ENCODE data around the gene SLC35F3. TPM values are rescaled to one million over a fixed set of nuclear protein-coding genes. Genes with fewer than 3 reads are reported as not detected.

Gene SLC35F3
- total and polyA plus RNA-seq, 4 donors = 0.01 to 0.37 (median 0.08) TPM; not detected in 1

DNA sequence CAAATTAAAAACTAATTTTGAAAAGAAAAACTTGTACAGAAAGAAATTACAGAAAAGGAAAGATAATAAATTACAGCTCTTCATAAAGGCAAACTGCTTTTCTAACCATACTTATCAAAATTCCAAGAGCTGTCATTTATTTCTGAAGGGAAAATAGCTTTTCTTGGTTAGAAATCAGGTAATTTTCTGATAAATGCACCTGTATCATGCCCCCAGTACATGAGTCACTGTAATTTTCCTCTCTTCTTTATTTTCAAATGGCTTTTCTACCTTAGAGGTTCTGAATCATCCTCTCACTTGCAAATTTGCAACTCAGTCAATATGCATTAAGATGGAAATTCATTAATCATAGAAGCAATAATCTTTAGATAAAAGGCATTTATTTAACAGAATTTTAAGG lies 100.1 kb downstream of the SLC35F3 start:
- TF ChIP-seq GABPA (IDR thresholded peaks at IDR 0.05 in 1 of 2, conservative IDR thresholded peaks at IDR 0.05 in 1 of 2) (no peak), RAD21 (IDR thresholded peaks at IDR 0.05) (no peak), NR2F2 (IDR thresholded peaks at IDR 0.05) (no peak)
- peaks cover 0 to 4% (median 0%) of the 10 kb centered on the region in 4 donors for H3K9me3 ChIP-seq (ENCODE audit: control insufficient read depth in 4 of 4, low read length in 3 of 4)
- H3K4me1 ChIP-seq (ENCODE audit: control insufficient read depth in 4 of 4, insufficient read depth in 4 of 4, low read length in 3 of 4) = no peaks in the 10 kb centered on the region
- DNase-seq (ENCODE audit: low spot score) = no peak
- no peak overlapping the region for H3K9ac ChIP-seq (ENCODE audit: low read depth in 1 of 2, low read length in 2 of 2)
- H3K36me3 ChIP-seq (ENCODE audit: control insufficient read depth in 4 of 4, insufficient read depth in 3 of 4, low read depth in 1 of 4, low read length in 3 of 4) = no peaks in the 10 kb centered on the region
- no peak overlapping the region for H3K27ac ChIP-seq (ENCODE audit: low read depth in 1 of 2, low read length in 2 of 2)
- H3K27me3 ChIP-seq (ENCODE audit: control insufficient read depth in 4 of 4, insufficient read depth in 4 of 4, low read length in 3 of 4) = peaks cover 0 to 2% (median 0%) of the 10 kb centered on the region in 4 donors
- no peak overlapping the region for H3K4me3 ChIP-seq (ENCODE audit: low read depth in 1 of 3, low read length in 3 of 3)

DNA sequence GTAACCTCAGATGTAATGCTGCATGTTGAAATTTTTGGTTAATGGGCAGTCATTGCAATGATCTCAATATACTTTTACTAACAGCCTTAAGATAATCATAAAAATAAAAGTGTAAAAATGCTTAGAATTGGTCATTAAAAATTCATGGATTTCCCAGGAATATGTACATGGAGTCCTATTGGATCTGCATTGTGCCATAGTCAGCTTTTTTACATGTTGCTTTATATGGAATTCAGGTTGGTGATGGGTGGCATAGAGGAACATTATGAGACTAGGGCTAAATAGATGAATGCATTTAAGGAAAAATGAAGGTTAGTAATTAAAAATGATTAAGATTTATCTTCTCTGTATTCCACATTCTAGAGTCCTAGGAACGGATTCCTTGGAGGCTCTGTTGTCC lies 103.2 kb downstream of the SLC35F3 start:
- peaks cover 0 to 7% (median 0%) of the 10 kb centered on the region in 4 donors for H3K9me3 ChIP-seq (ENCODE audit: control insufficient read depth in 4 of 4, low read length in 3 of 4)
- WGBS = 87% methylated on average over 1 of the region's 1 CpG
- no peak overlapping the region for H3K9ac ChIP-seq (ENCODE audit: low read depth in 1 of 2, low read length in 2 of 2)

More for the DNA sequence above, 103.2 kb downstream of the SLC35F3 start:
- Histone ChIP-seq H3K27ac (ENCODE audit: low read depth in 1 of 2, low read length in 2 of 2) (no peak overlapping the region), H3K36me3 (ENCODE audit: control insufficient read depth in 4 of 4, insufficient read depth in 3 of 4, low read depth in 1 of 4, low read length in 3 of 4) (no peaks in the 10 kb centered on the region), H3K27me3 (ENCODE audit: control insufficient read depth in 4 of 4, insufficient read depth in 4 of 4, low read length in 3 of 4) (peaks cover 0 to 3% (median 1%) of the 10 kb centered on the region in 4 donors), H3K4me3 (ENCODE audit: low read depth in 1 of 3, low read length in 3 of 3) (no peak overlapping the region), H3K4me1 (ENCODE audit: control insufficient read depth in 4 of 4, insufficient read depth in 4 of 4, low read length in 3 of 4) (no peaks in the 10 kb centered on the region)
- no peak for DNase-seq (ENCODE audit: low spot score)
- TF ChIP-seq, protein P1, sequence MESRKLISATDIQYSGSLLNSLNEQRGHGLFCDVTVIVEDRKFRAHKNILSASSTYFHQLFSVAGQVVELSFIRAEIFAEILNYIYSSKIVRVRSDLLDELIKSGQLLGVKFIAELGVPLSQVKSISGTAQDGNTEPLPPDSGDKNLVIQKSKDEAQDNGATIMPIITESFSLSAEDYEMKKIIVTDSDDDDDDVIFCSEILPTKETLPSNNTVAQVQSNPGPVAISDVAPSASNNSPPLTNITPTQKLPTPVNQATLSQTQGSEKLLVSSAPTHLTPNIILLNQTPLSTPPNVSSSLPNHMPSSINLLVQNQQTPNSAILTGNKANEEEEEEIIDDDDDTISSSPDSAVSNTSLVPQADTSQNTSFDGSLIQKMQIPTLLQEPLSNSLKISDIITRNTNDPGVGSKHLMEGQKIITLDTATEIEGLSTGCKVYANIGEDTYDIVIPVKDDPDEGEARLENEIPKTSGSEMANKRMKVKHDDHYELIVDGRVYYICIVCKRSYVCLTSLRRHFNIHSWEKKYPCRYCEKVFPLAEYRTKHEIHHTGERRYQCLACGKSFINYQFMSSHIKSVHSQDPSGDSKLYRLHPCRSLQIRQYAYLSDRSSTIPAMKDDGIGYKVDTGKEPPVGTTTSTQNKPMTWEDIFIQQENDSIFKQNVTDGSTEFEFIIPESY (IDR thresholded peaks at IDR 0.05) = no peak
- TF ChIP-seq JUND (IDR thresholded peaks at IDR 0.05) (no peak), GABPA (IDR thresholded peaks at IDR 0.05 in 1 of 2, conservative IDR thresholded peaks at IDR 0.05 in 1 of 2) (no peak), NR2F2 (IDR thresholded peaks at IDR 0.05) (no peak), FOXA1 (IDR thresholded peaks at IDR 0.05) (no peak), SP1 (IDR thresholded peaks at IDR 0.05) (no peak), YY1 (IDR thresholded peaks at IDR 0.05) (no peak), TAF1 (conservative IDR thresholded peaks at IDR 0.05) (no peak), FOXA2 (IDR thresholded peaks at IDR 0.05) (no peak), EGR1 (IDR thresholded peaks at IDR 0.05; ENCODE audit: low read depth in 2 of 2) (no peak), HNF4G (IDR thresholded peaks at IDR 0.05) (no peak), RAD21 (IDR thresholded peaks at IDR 0.05) (no peak), RXRA (IDR thresholded peaks at IDR 0.05) (no peak), HNF4A (conservative IDR thresholded peaks at IDR 0.05) (no peak)
- TF ChIP-seq, protein P2, sequence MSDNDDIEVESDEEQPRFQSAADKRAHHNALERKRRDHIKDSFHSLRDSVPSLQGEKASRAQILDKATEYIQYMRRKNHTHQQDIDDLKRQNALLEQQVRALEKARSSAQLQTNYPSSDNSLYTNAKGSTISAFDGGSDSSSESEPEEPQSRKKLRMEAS (IDR thresholded peaks at IDR 0.05) = no peak
- TF ChIP-seq, protein P3, sequence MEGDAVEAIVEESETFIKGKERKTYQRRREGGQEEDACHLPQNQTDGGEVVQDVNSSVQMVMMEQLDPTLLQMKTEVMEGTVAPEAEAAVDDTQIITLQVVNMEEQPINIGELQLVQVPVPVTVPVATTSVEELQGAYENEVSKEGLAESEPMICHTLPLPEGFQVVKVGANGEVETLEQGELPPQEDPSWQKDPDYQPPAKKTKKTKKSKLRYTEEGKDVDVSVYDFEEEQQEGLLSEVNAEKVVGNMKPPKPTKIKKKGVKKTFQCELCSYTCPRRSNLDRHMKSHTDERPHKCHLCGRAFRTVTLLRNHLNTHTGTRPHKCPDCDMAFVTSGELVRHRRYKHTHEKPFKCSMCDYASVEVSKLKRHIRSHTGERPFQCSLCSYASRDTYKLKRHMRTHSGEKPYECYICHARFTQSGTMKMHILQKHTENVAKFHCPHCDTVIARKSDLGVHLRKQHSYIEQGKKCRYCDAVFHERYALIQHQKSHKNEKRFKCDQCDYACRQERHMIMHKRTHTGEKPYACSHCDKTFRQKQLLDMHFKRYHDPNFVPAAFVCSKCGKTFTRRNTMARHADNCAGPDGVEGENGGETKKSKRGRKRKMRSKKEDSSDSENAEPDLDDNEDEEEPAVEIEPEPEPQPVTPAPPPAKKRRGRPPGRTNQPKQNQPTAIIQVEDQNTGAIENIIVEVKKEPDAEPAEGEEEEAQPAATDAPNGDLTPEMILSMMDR (IDR thresholded peaks at IDR 0.05; ENCODE audit: low read depth, low read length, missing input control) = no peak
- TF ChIP-seq, protein P4, sequence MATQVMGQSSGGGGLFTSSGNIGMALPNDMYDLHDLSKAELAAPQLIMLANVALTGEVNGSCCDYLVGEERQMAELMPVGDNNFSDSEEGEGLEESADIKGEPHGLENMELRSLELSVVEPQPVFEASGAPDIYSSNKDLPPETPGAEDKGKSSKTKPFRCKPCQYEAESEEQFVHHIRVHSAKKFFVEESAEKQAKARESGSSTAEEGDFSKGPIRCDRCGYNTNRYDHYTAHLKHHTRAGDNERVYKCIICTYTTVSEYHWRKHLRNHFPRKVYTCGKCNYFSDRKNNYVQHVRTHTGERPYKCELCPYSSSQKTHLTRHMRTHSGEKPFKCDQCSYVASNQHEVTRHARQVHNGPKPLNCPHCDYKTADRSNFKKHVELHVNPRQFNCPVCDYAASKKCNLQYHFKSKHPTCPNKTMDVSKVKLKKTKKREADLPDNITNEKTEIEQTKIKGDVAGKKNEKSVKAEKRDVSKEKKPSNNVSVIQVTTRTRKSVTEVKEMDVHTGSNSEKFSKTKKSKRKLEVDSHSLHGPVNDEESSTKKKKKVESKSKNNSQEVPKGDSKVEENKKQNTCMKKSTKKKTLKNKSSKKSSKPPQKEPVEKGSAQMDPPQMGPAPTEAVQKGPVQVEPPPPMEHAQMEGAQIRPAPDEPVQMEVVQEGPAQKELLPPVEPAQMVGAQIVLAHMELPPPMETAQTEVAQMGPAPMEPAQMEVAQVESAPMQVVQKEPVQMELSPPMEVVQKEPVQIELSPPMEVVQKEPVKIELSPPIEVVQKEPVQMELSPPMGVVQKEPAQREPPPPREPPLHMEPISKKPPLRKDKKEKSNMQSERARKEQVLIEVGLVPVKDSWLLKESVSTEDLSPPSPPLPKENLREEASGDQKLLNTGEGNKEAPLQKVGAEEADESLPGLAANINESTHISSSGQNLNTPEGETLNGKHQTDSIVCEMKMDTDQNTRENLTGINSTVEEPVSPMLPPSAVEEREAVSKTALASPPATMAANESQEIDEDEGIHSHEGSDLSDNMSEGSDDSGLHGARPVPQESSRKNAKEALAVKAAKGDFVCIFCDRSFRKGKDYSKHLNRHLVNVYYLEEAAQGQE (IDR thresholded peaks at IDR 0.05) = no peak
- TF ChIP-seq, protein P5, sequence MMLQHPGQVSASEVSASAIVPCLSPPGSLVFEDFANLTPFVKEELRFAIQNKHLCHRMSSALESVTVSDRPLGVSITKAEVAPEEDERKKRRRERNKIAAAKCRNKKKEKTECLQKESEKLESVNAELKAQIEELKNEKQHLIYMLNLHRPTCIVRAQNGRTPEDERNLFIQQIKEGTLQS (IDR thresholded peaks at IDR 0.05) = no peak
